ENCODE results near the gene ESR2. TPM values are rescaled to one million over a fixed set of nuclear protein-coding genes. Genes with fewer than 3 reads are reported as not detected.

ESR2 gene
- total and polyA plus RNA-seq, 2 experiments from 2014 or later: 1.00 TPM; not detected in 1

DNA sequence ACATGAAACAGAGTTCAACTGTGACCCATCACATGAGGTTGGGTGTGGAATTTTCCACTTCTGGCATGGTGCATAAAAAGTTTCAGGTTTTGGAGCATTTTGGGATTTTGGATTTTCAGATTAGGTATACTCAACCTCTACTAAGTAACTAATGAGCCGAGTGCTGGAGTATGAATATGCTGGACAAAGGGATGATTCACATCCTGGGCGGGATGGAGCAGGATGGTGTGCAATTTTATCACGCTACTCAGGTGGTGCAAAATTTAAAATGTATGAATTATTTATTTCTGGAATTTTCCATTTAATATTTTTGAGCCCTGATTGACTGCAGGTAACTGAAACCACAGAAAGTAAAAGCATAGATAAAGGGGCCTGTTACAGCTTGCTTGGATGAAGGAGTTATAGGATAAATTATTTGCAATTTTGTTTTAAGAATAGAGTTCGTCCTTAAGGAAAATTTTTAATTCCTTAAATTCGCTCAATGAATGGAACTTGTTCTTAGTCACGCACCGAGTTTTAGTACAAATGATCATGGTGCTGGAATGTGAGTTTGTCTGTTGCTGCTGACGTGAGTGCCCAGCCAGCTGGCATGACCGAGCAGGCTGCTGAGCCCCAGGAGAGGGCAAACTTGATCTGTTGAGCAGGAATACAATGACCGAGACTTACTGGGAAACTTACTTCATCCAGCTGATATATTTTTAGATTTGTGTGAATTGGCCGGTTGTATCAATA lies 176.3 kb downstream of the ESR2 start:
- H3K79me2 ChIP-seq: no peaks in the 10 kb centered on the region
- H3K9me2 ChIP-seq (replicated peaks; ENCODE audit: insufficient read depth): no peaks in the 10 kb centered on the region
- no peaks in the 10 kb centered on the region for H3K36me3 ChIP-seq (replicated peaks; ENCODE audit: insufficient read depth, low read depth)
- no peak overlapping the region for H3K27ac ChIP-seq
- H3K4me3 ChIP-seq: no peak overlapping the region
- no peak for TF ChIP-seq CTCF (IDR thresholded peaks at IDR 0.05; ENCODE audit: poor library complexity)
- 93% methylated on average over 11 of the region's 11 CpGs for WGBS (ENCODE audit: low lambda C conversion rate, missing lambda C conversion rate)
- no peak for DNase-seq (ENCODE audit: low spot score)
- H3K4me2 ChIP-seq: no peak overlapping the region
- no peak overlapping the region for H2AFZ ChIP-seq
- no peaks in the 10 kb centered on the region for H3K9me3 ChIP-seq (ENCODE audit: low read depth)
- H3K27me3 ChIP-seq: no peaks in the 10 kb centered on the region
- H4K20me1 ChIP-seq (ENCODE audit: insufficient read depth, poor library complexity, severe bottlenecking): no peaks in the 10 kb centered on the region
- no peaks in the 10 kb centered on the region for H3K4me1 ChIP-seq (ENCODE audit: insufficient read depth)

DNA sequence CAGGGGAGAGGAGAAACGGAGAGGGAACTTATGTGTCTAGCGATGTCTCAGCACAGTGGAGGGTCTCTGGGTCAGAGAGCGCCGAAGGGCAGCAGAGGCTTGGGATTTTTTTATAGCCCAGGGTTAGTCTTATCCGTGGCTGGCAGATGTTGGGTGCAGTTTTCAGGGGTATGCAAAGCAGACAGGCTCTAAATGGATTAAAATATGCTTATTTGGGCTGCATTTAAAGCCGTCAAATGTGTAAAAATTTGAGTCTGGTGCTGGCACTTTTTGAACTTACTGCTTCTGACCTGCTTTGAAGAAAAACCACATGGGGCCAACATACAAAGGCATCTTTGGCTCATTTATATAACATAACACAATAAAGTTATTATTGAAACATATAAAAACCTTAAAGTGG lies 178.8 kb downstream of the ESR2 start:
- Histone ChIP-seq H3K79me2 (no peaks in the 10 kb centered on the region), H3K9me3 (ENCODE audit: low read depth) (no peaks in the 10 kb centered on the region), H3K27me3 (no peaks in the 10 kb centered on the region), H3K4me2 (no peak overlapping the region), H3K4me3 (no peak overlapping the region), H2AFZ (no peak overlapping the region), H3K36me3 (replicated peaks; ENCODE audit: insufficient read depth, low read depth) (no peaks in the 10 kb centered on the region), H3K9me2 (replicated peaks; ENCODE audit: insufficient read depth) (no peaks in the 10 kb centered on the region), H3K27ac (no peak overlapping the region), H3K4me1 (ENCODE audit: insufficient read depth) (no peaks in the 10 kb centered on the region), H4K20me1 (ENCODE audit: insufficient read depth, poor library complexity, severe bottlenecking) (no peaks in the 10 kb centered on the region)
- no peak for DNase-seq (ENCODE audit: low spot score)
- 73% methylated on average over 6 of the region's 6 CpGs for WGBS (ENCODE audit: low lambda C conversion rate, missing lambda C conversion rate)
- TF ChIP-seq EZH2phosphoT487 (IDR thresholded peaks at IDR 0.05; ENCODE audit: low read depth, severe bottlenecking, unreplicated experiment) (no peak), EZH2 (IDR thresholded peaks at IDR 0.05; ENCODE audit: borderline replicate concordance) (no peak), CTCF (IDR thresholded peaks at IDR 0.05; ENCODE audit: poor library complexity) (no peak)

DNA sequence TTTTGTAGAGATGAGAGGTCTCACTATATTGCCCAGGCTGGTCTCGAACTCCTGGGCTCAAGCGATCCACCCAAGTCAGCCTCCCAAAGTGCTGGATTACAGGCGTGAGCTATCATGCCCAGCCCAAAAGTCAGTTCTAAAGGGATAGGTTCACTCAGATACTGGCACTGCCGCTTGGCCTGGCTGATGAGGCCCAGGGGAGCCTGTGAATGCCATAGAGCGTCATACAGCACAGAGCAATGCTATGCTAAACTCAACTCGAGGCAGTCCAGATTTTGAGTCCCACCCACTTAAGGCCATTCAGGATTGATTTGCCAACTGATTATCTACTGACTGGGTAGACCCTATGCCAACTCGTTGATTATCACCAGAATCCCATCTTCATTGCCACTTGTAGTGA lies 179.4 kb downstream of the ESR2 start:
- Histone ChIP-seq H3K27me3 (no peaks in the 10 kb centered on the region), H3K9me2 (replicated peaks; ENCODE audit: insufficient read depth) (no peaks in the 10 kb centered on the region), H3K9me3 (ENCODE audit: low read depth) (no peaks in the 10 kb centered on the region), H3K36me3 (replicated peaks; ENCODE audit: insufficient read depth, low read depth) (no peaks in the 10 kb centered on the region), H3K4me1 (ENCODE audit: insufficient read depth) (no peaks in the 10 kb centered on the region), H3K27ac (no peak overlapping the region), H3K79me2 (no peaks in the 10 kb centered on the region), H2AFZ (no peak overlapping the region), H3K4me3 (no peak overlapping the region), H3K4me2 (no peak overlapping the region), H4K20me1 (ENCODE audit: insufficient read depth, poor library complexity, severe bottlenecking) (no peaks in the 10 kb centered on the region)
- DNase-seq (ENCODE audit: low spot score): no peak
- TF ChIP-seq EZH2 (IDR thresholded peaks at IDR 0.05; ENCODE audit: borderline replicate concordance) (no peak), EZH2phosphoT487 (IDR thresholded peaks at IDR 0.05; ENCODE audit: low read depth, severe bottlenecking, unreplicated experiment) (no peak), CTCF (IDR thresholded peaks at IDR 0.05; ENCODE audit: poor library complexity) (no peak)
- 94% methylated on average over 7 of the region's 7 CpGs for WGBS (ENCODE audit: low lambda C conversion rate, missing lambda C conversion rate)

Measured in hepatocyte (in vitro differentiated cells).